T-helper 1 cell (primary cell): ENCODE measurements around the gene PDK3.
A peak's percentile ranks its signal among the peaks of the same experiment; 100 is the strongest.

Experiments used
- DNase-seq, 5 donors: peaks; one replicate each; pipeline ENCODE4 v3.0.0-alpha.2; 2012 to 2020

Gene PDK3

GRCh38 chrX:24563291-24564010 lies 98.4 kb downstream of the PDK3 start:
- DNase-seq, result no peak

GRCh38 chrX:24566240-24566639 lies 101.2 kb downstream of the PDK3 start:
- DNase-seq, result no peak

DNA sequence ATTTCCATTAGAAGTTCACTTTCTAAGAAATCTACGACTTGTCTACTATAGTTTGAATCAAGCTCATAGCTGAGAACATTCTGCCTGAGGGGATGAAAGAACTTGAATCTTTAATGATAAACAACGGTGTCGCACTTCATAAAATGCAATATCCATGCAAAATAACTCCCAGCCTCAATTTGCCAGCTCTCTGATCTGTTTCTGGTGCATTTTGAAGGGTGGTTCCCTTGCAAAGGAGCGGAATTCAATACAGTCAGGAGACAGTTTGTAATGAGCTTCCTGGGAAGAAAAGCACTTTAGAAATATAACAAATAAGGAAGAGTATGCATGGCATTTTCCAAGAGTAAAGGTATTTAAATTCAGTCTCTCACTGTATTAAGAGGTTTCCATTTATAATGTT lies 102.1 kb downstream of the PDK3 start:
- DNase-seq, result no peak

DNA sequence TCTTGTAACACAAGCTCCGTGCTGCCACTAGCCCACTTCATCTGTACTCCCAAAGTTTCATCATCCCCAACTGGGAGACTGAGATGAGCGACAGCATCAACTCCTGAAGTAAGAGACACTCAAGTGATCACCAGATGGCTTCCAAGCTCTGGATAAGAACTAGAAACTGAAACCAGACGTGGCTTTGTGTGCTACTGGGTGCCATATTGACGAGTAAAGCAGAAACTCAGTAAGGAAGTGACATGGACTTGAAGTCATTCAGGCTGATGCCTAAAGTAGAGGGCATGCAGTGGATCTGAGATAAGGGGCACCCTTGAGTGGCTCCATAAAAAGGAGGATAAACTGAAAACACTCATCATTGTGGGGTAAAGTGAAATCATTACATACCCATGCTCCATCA lies 109.7 kb downstream of the PDK3 start:
- DNase-seq, result peak in 1 of 5 donors; percentile 14

- no peak for DNase-seq
Observed at GRCh38 chrX:24575496-24575895, 110.4 kb downstream of the PDK3 start.

DNA sequence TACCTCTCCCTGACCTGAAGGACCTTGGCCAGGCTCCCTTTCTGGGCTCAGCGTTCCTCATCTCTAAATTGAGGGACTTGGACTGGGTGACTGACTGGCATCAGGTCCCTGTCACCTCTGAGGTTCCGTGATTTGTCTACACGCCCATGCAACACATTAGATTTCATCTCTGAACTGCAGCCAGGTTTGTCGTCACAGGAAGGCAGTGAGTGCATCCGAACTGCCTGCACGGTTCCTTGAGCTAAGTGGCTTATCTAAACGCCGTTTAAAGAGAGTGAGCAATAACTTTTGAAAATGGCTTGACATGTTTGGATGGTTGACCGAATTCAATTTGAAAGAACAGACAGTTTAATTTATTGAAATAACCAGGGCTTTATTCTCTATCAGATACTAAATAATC lies 112.0 kb downstream of the PDK3 start:
- DNase-seq, result no peak
